Caco-2 (cell line): ENCODE measurements around the gene CH25H. TPM values are rescaled to one million over a fixed set of nuclear protein-coding genes. Genes with fewer than 3 reads are reported as not detected.

Experiments used
- BruUV-seq: library from RNA; stranded (reverse); fragments of 400-500 nt; replicated peaks from 2 replicates; lab custom pipeline; 2021; lab: Mats Ljungman, UMichigan
- CTCF ChIA-PET: fragments of 300-600 bp; sonication (Branson Sonifier 250); formaldehyde crosslinking; loops from one replicate; lab custom pipeline; 2022; ENCODE audit warnings: antibody characterized with exemption; lab: Charles Lee
- POLR2A ChIA-PET: fragments of 300-600 bp; sonication (Branson Sonifier 250); formaldehyde crosslinking; loops from one replicate; lab custom pipeline; 2022; ENCODE audit warnings: antibody characterized with exemption; lab: Charles Lee
- DNase-seq, 2 experiments: peaks; one replicate each; pipeline versions ENCODE4 v3.0.0 to v3.0.0-alpha.2; 2020 to 2022
- H3K27me3 ChIP-seq: replicated peaks from 2 replicates; pipeline ENCODE4 v1.6.0; 2011; ENCODE audit warnings: low read length; ENCODE audit not compliant: control insufficient read depth, insufficient read depth
- H3K36me3 ChIP-seq: 2 replicates; pipeline ENCODE4 v1.5.1; 2011; ENCODE audit warnings: low read length; ENCODE audit not compliant: control insufficient read depth, insufficient read depth
- H3K4me1 ChIP-seq: fragments of 250-450 bp; sonication (Bioruptor Pico); 2 replicates; pipeline ENCODE4 v1.5.1; 2020; ENCODE audit warnings: mild to moderate bottlenecking
- H3K4me3 ChIP-seq: 2 replicates; pipeline ENCODE4 v1.5.1; 2011; ENCODE audit warnings: low read depth, mild to moderate bottlenecking, control low read depth, low read length
- H3K9me3 ChIP-seq: fragments of 250-450 bp; sonication (Bioruptor Pico); 2 replicates; pipeline ENCODE4 v1.5.1; 2020; ENCODE audit warnings: mild to moderate bottlenecking, moderate library complexity
- H3K27ac Mint-ChIP-seq: one replicate; pipeline ENCODE4 v1.8.0; 2022; ENCODE audit warnings: mixed read lengths; ENCODE audit not compliant: unreplicated experiment
- H3K27me3 Mint-ChIP-seq: one replicate; pipeline ENCODE4 v1.8.0; 2022; ENCODE audit warnings: mixed read lengths; ENCODE audit not compliant: insufficient read depth, unreplicated experiment
- H3K36me3 Mint-ChIP-seq: one replicate; pipeline ENCODE4 v1.8.0; 2022; ENCODE audit warnings: mild to moderate bottlenecking, mixed read lengths; ENCODE audit not compliant: insufficient read depth, unreplicated experiment
- H3K4me1 Mint-ChIP-seq: one replicate; pipeline ENCODE4 v1.8.0; 2022; ENCODE audit warnings: low read depth, mixed read lengths; ENCODE audit not compliant: unreplicated experiment
- H3K4me3 Mint-ChIP-seq: one replicate; pipeline ENCODE4 v1.8.0; 2022; ENCODE audit warnings: mild to moderate bottlenecking, moderate library complexity, mixed read lengths; ENCODE audit not compliant: unreplicated experiment
- H3K9me3 Mint-ChIP-seq: one replicate; pipeline ENCODE4 v1.8.0; 2022; ENCODE audit warnings: mixed read lengths; ENCODE audit not compliant: unreplicated experiment
- CTCF ChIP-seq, 2 experiments: fragments of 200-600 bp in 1 of 2; IDR thresholded peaks; 1 replicate in 1 of 2; 2 replicates in 1 of 2; pipeline versions ENCODE4 v1.5.1 to v1.8.0; 2011 to 2022; ENCODE audit warnings: antibody characterized with exemption in 1 of 2, control low read depth in 1 of 2, inconsistent platforms in 1 of 2, low read depth in 1 of 2, low read length in 1 of 2, mild to moderate bottlenecking in 1 of 2, moderate library complexity in 1 of 2; ENCODE audit not compliant: insufficient read depth in 1 of 2, severe bottlenecking in 1 of 2, unreplicated experiment in 1 of 2
- intact Hi-C: fragments of 100-400 bp; cut with micrococcal nuclease; formaldehyde crosslinking; loops from one replicate; pipeline ENCODE4 v1.10.0; 2022; ENCODE audit not compliant: unreplicated experiment
- total RNA-seq: library from RNA; stranded (reverse); gene quantifications from 2 replicates; pipeline ENCODE4 v1.2.3, GENCODE V29; 2022

CH25H gene
- total RNA-seq, 1 experiment from 2014 or later = not detected

GRCh38 chr10:89235073-89235798 is 28.1 kb upstream of the CH25H start:
- Mint-ChIP-seq H3K27me3 (no peaks in the 10 kb centered on the region), H3K36me3 (no peaks in the 10 kb centered on the region), H3K4me1 (no peaks in the 10 kb centered on the region), H3K4me3 (no peak overlapping the region), H3K9me3 (no peaks in the 10 kb centered on the region), H3K27ac (no peak overlapping the region)
- H3K9me3 ChIP-seq = no peaks in the 10 kb centered on the region
- no peaks in the 10 kb centered on the region; the same call in 1 of the 2 replicates for H3K36me3 ChIP-seq
- TF ChIP-seq CTCF (IDR thresholded peaks at IDR 0.05; ENCODE audit: insufficient read depth in 1 of 2, low read depth in 1 of 2, low read length in 1 of 2, severe bottlenecking in 1 of 2, unreplicated experiment in 1 of 2) = no peak
- no peaks in the 10 kb centered on the region for H3K27me3 ChIP-seq
- intact Hi-C loops = no loop called here
- DNase-seq = no peak
- POLR2A ChIA-PET = no interaction called here
- H3K4me1 ChIP-seq = no peaks in the 10 kb centered on the region
- no peak overlapping the region for H3K4me3 ChIP-seq
- CTCF ChIA-PET = no interaction called here
- no TSS peak for BruUV-seq

- DNase-seq = no peak
Observed at GRCh38 chr10:89233033-89233432, 25.9 kb upstream of the CH25H start.

GRCh38 chr10:89228962-89229361 is 21.8 kb upstream of the CH25H start:
- Histone ChIP-seq H3K9me3 (no peaks in the 10 kb centered on the region), H3K36me3 (no peaks in the 10 kb centered on the region; the same call in 1 of the 2 replicates), H3K27me3 (no peaks in the 10 kb centered on the region), H3K4me3 (no peak overlapping the region), H3K4me1 (no peaks in the 10 kb centered on the region)
- no peak overlapping the region for H3K4me3 Mint-ChIP-seq
- BruUV-seq = no TSS peak
- no peaks in the 10 kb centered on the region for H3K4me1 Mint-ChIP-seq
- intact Hi-C loops = no loop called here
- ChIA-PET POLR2A (no interaction called here), CTCF (no interaction called here)
- no peaks in the 10 kb centered on the region for H3K9me3 Mint-ChIP-seq
- DNase-seq = no peak
- no peaks in the 10 kb centered on the region for H3K36me3 Mint-ChIP-seq
- H3K27ac Mint-ChIP-seq = no peak overlapping the region
- no peak for TF ChIP-seq CTCF (IDR thresholded peaks at IDR 0.05; ENCODE audit: insufficient read depth in 1 of 2, low read depth in 1 of 2, low read length in 1 of 2, severe bottlenecking in 1 of 2, unreplicated experiment in 1 of 2)
- H3K27me3 Mint-ChIP-seq = no peaks in the 10 kb centered on the region

More at GRCh38 chr10:89233033-89233432, 25.9 kb upstream of the CH25H start:
- Mint-ChIP-seq H3K27me3 (no peaks in the 10 kb centered on the region), H3K4me1 (no peaks in the 10 kb centered on the region), H3K27ac (no peak overlapping the region), H3K9me3 (no peaks in the 10 kb centered on the region), H3K4me3 (no peak overlapping the region), H3K36me3 (no peaks in the 10 kb centered on the region)
- intact Hi-C loops = no loop called here
- H3K36me3 ChIP-seq = no peaks in the 10 kb centered on the region; the same call in 1 of the 2 replicates
- TF ChIP-seq CTCF (IDR thresholded peaks at IDR 0.05; ENCODE audit: insufficient read depth in 1 of 2, low read depth in 1 of 2, low read length in 1 of 2, severe bottlenecking in 1 of 2, unreplicated experiment in 1 of 2) = no peak
- POLR2A ChIA-PET = no interaction called here
- H3K9me3 ChIP-seq = no peaks in the 10 kb centered on the region
- BruUV-seq = no TSS peak
- no peak overlapping the region for H3K4me3 ChIP-seq
- CTCF ChIA-PET = no interaction called here
- no peaks in the 10 kb centered on the region for H3K4me1 ChIP-seq
- H3K27me3 ChIP-seq = no peaks in the 10 kb centered on the region
